ENCODE measurements around the gene BTBD2. TPM values are rescaled to one million over a fixed set of nuclear protein-coding genes. Genes with fewer than 3 reads are reported as not detected.

BTBD2 gene
- total and polyA plus RNA-seq, 4 donors: 7.4 to 25.1 (median 20.2) TPM

DNA sequence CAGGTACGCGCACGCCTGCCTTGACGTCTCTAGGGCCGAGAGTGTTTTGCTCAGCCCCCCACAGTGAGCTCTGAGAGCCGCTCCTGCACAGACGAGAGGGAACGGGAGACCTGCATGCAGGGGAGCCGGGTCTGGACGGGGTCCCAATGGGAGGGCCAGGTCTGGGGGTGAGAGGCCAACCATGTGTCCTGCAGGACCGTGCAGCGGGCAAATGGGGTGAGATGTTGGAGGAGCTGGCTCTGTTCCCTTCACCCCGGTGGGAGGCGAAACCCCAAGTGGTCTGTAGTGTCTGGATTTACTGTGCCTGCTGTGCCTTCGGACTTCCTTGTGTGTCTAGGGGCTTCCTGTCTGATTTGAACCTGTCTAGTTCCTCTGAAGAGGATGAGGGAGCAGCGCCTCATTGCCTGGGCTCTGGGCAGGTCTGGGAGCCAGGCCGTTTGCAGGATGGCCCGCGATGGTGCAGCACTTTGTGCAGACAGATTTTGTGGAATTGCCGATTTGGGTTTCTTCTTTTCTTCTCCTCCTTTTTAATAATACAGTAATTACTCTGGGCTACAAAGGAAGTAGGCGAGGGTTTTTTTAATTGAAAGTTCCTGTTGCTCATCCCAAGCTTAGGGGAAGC is 72.5 kb downstream of the BTBD2 start:
- H3K4me3 ChIP-seq (ENCODE audit: low read depth in 1 of 3, low read length in 3 of 3): peak overlapping the region in 2 of 3 donors; percentile 23 to 80
- peaks cover 0 to 2% (median 0%) of the 10 kb centered on the region in 4 donors for H3K36me3 ChIP-seq (ENCODE audit: control insufficient read depth in 4 of 4, insufficient read depth in 3 of 4, low read depth in 1 of 4, low read length in 3 of 4)
- no peaks in the 10 kb centered on the region for H3K9me3 ChIP-seq (ENCODE audit: control insufficient read depth in 4 of 4, low read length in 3 of 4)
- peak overlapping the region; percentile 92 to 96 for H3K27ac ChIP-seq (ENCODE audit: low read depth in 1 of 2, low read length in 2 of 2)
- peak overlapping the region in 1 of 2 donors; percentile 37 for H3K9ac ChIP-seq (ENCODE audit: low read depth in 1 of 2, low read length in 2 of 2)
- no peaks in the 10 kb centered on the region for H3K27me3 ChIP-seq (ENCODE audit: control insufficient read depth in 4 of 4, insufficient read depth in 4 of 4, low read length in 3 of 4)
- WGBS: 61% methylated on average over 21 of the region's 21 CpGs
- peaks cover 6 to 25% (median 18%) of the 10 kb centered on the region in 4 donors for H3K4me1 ChIP-seq (ENCODE audit: control insufficient read depth in 4 of 4, insufficient read depth in 4 of 4, low read length in 3 of 4)
- DNase-seq (ENCODE audit: low spot score): no peak
- TF ChIP-seq NR2F2 (IDR thresholded peaks at IDR 0.05) (no peak), RXRA (IDR thresholded peaks at IDR 0.05) (no peak), FOXA1 (IDR thresholded peaks at IDR 0.05) (no peak), FOXA2 (IDR thresholded peaks at IDR 0.05) (no peak), JUND (IDR thresholded peaks at IDR 0.05) (no peak), GABPA (IDR thresholded peaks at IDR 0.05 in 1 of 2, conservative IDR thresholded peaks at IDR 0.05 in 1 of 2) (no peak), SP1 (IDR thresholded peaks at IDR 0.05) (no peak), HNF4A (conservative IDR thresholded peaks at IDR 0.05) (no peak), HNF4G (IDR thresholded peaks at IDR 0.05) (no peak), EGR1 (IDR thresholded peaks at IDR 0.05; ENCODE audit: low read depth in 2 of 2) (no peak), YY1 (IDR thresholded peaks at IDR 0.05) (no peak), TAF1 (conservative IDR thresholded peaks at IDR 0.05) (no peak)
- TF ChIP-seq, protein P1, sequence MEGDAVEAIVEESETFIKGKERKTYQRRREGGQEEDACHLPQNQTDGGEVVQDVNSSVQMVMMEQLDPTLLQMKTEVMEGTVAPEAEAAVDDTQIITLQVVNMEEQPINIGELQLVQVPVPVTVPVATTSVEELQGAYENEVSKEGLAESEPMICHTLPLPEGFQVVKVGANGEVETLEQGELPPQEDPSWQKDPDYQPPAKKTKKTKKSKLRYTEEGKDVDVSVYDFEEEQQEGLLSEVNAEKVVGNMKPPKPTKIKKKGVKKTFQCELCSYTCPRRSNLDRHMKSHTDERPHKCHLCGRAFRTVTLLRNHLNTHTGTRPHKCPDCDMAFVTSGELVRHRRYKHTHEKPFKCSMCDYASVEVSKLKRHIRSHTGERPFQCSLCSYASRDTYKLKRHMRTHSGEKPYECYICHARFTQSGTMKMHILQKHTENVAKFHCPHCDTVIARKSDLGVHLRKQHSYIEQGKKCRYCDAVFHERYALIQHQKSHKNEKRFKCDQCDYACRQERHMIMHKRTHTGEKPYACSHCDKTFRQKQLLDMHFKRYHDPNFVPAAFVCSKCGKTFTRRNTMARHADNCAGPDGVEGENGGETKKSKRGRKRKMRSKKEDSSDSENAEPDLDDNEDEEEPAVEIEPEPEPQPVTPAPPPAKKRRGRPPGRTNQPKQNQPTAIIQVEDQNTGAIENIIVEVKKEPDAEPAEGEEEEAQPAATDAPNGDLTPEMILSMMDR (IDR thresholded peaks at IDR 0.05; ENCODE audit: low read depth, low read length, missing input control): no peak
- TF ChIP-seq, protein P2, sequence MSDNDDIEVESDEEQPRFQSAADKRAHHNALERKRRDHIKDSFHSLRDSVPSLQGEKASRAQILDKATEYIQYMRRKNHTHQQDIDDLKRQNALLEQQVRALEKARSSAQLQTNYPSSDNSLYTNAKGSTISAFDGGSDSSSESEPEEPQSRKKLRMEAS (IDR thresholded peaks at IDR 0.05): no peak

DNA sequence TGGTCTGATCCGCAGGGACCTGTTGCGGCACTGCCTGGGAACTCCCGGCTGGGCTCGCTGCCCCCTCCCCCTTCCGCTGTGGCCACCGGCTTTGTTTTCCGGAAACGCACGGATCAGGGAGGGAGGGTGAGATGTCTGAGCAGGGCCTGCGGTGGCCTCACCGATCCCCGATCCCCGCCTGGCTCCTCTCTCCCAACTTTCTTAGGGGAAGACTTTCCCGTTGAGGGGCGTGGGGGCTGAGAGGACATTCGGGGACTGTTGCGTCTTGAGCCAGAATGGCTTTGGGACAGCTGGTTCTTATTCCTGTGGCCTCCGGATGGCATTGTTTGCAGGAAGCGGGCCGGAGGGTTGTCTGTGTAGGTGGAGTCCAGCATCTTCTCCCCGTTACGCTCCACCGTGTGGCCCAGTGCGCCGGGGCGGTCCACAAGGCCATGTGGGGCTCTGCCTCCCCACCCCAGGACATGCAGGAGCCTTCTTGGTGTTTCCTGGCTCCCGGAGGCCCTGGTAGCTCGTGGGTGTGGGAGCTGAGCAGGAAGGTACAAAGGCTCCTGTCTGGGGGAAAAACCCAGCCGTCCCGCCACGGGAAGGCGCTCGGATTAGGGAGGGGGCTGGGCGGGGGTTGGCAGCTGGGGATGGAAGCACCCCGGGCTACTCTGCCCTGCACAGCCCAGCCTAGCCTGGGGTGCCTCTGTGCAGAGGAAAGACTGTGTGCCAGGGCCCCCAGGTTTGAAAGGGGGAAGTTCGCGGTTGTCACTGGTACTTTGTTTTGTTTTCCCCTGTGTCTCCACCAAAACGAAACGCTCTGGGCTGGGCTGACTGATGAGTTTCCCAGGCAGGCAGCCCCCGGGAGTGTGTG is 73.2 kb downstream of the BTBD2 start:
- Histone ChIP-seq H3K4me1 (ENCODE audit: control insufficient read depth in 4 of 4, insufficient read depth in 4 of 4, low read length in 3 of 4) (peaks cover 6 to 25% (median 18%) of the 10 kb centered on the region in 4 donors), H3K9ac (ENCODE audit: low read depth in 1 of 2, low read length in 2 of 2) (peak overlapping the region in 1 of 2 donors; percentile 50), H3K27ac (ENCODE audit: low read depth in 1 of 2, low read length in 2 of 2) (peak overlapping the region; percentile 92 to 96), H3K9me3 (ENCODE audit: control insufficient read depth in 4 of 4, low read length in 3 of 4) (no peaks in the 10 kb centered on the region), H3K4me3 (ENCODE audit: low read depth in 1 of 3, low read length in 3 of 3) (peak overlapping the region; percentile 56 to 80 (median 60)), H3K27me3 (ENCODE audit: control insufficient read depth in 4 of 4, insufficient read depth in 4 of 4, low read length in 3 of 4) (no peaks in the 10 kb centered on the region), H3K36me3 (ENCODE audit: control insufficient read depth in 4 of 4, insufficient read depth in 3 of 4, low read depth in 1 of 4, low read length in 3 of 4) (no peaks in the 10 kb centered on the region)
- TF ChIP-seq, protein P3, sequence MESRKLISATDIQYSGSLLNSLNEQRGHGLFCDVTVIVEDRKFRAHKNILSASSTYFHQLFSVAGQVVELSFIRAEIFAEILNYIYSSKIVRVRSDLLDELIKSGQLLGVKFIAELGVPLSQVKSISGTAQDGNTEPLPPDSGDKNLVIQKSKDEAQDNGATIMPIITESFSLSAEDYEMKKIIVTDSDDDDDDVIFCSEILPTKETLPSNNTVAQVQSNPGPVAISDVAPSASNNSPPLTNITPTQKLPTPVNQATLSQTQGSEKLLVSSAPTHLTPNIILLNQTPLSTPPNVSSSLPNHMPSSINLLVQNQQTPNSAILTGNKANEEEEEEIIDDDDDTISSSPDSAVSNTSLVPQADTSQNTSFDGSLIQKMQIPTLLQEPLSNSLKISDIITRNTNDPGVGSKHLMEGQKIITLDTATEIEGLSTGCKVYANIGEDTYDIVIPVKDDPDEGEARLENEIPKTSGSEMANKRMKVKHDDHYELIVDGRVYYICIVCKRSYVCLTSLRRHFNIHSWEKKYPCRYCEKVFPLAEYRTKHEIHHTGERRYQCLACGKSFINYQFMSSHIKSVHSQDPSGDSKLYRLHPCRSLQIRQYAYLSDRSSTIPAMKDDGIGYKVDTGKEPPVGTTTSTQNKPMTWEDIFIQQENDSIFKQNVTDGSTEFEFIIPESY (IDR thresholded peaks at IDR 0.05): no peak
- TF ChIP-seq, protein P2 (IDR thresholded peaks at IDR 0.05): no peak
- TF ChIP-seq HNF4A (conservative IDR thresholded peaks at IDR 0.05): no peak
- TF ChIP-seq RAD21 (IDR thresholded peaks at IDR 0.05): peak; percentile 2 to 27
- no peak for TF ChIP-seq TAF1 (conservative IDR thresholded peaks at IDR 0.05)
- TF ChIP-seq SP1 (IDR thresholded peaks at IDR 0.05): peak; percentile 7
- TF ChIP-seq GABPA (IDR thresholded peaks at IDR 0.05 in 1 of 2, conservative IDR thresholded peaks at IDR 0.05 in 1 of 2): peak in 1 of 2 donors; percentile 53
- WGBS: 5% methylated on average over 40 of the region's 40 CpGs
- DNase-seq (ENCODE audit: low spot score): peak; percentile 67

All from liver (tissue), 9 donors.